ENCODE results near the gene ZNF624. TPM values are rescaled to one million over a fixed set of nuclear protein-coding genes. Genes with fewer than 3 reads are reported as not detected.

ZNF624 gene
- total RNA-seq, 1 experiment from 2014 or later = 1.3 TPM

DNA sequence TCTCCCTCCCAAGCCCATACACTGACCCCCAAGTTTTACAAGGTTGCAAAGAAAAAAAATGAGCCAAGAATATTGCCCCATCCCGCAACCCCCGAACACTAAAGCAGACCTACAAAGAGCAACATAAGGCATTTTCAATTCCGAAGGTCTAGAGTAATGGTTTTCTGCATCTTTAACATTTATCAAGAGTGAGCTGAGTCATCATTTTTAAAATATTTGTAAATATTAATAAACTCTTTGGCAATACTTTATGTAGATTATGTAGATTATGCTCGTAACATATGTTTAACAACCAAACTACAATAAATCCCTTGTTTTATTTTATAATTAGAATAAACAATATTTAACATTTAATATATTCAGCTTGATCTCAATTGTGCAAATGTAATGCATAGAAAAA, 1.4 kb downstream of the ZNF624 start:
- H3K56ac ChIP-seq (ENCODE audit: insufficient read length, low read depth, low read length) = no peak overlapping the region
- no peak overlapping the region for H4K91ac ChIP-seq (ENCODE audit: insufficient read length, low read depth, low read length)
- H2AK5ac ChIP-seq (ENCODE audit: insufficient read length, low read length) = no peak overlapping the region
- H3K4ac ChIP-seq (ENCODE audit: low read depth, low read length) = no peak overlapping the region
- no peak overlapping the region for H3K18ac ChIP-seq (ENCODE audit: insufficient read length, low read depth, low read length)
- no peak overlapping the region for H4K5ac ChIP-seq (ENCODE audit: insufficient read length, low read depth, low read length)
- H2AFZ ChIP-seq (ENCODE audit: low read length) = no peak overlapping the region
- TF ChIP-seq, protein P1, sequence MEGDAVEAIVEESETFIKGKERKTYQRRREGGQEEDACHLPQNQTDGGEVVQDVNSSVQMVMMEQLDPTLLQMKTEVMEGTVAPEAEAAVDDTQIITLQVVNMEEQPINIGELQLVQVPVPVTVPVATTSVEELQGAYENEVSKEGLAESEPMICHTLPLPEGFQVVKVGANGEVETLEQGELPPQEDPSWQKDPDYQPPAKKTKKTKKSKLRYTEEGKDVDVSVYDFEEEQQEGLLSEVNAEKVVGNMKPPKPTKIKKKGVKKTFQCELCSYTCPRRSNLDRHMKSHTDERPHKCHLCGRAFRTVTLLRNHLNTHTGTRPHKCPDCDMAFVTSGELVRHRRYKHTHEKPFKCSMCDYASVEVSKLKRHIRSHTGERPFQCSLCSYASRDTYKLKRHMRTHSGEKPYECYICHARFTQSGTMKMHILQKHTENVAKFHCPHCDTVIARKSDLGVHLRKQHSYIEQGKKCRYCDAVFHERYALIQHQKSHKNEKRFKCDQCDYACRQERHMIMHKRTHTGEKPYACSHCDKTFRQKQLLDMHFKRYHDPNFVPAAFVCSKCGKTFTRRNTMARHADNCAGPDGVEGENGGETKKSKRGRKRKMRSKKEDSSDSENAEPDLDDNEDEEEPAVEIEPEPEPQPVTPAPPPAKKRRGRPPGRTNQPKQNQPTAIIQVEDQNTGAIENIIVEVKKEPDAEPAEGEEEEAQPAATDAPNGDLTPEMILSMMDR (conservative IDR thresholded peaks at IDR 0.05) = no peak
- Mint-ChIP-seq H3K4me1 (peaks cover 25 to 26% of the 10 kb centered on the region in 2 experiments), H3K9me3 (peaks cover 0 to under 1% of the 10 kb centered on the region in 2 experiments; a peak in 1 of 5 replicates), H3K4me3 (peak overlapping the region in 1 of 2 experiments; percentile 85; a peak in 2 of 5 replicates), H3K36me3 (ENCODE audit: insufficient read depth in 1 of 3, low read depth in 3 of 3) (peaks cover 0 to 1% (median 0%) of the 10 kb centered on the region in 3 experiments; a peak in 2 of 7 replicates), H3K27ac (no peak overlapping the region; a peak in 1 of 7 replicates), H3K27me3 (ENCODE audit: low read depth) (no peaks in the 10 kb centered on the region; the same call in 1 of the 2 replicates)
- no peaks in the 10 kb centered on the region for H3K79me1 ChIP-seq (ENCODE audit: insufficient read depth, low read depth, low read length, poor library complexity, severe bottlenecking)
- H3K27me3 ChIP-seq (ENCODE audit: insufficient read depth, low read length) = no peaks in the 10 kb centered on the region
- H3T11ph ChIP-seq (ENCODE audit: low read length) = no peak overlapping the region
- H2BK120ac ChIP-seq (ENCODE audit: low read depth, low read length, poor library complexity, severe bottlenecking) = no peak overlapping the region
- H3K23ac ChIP-seq (ENCODE audit: insufficient read length, low read depth, low read length) = no peak overlapping the region
- no CpG with 5 or more reads among the region's 4 CpGs for WGBS (ENCODE audit: extremely low coverage, insufficient read length, low lambda C conversion rate)
- H4K8ac ChIP-seq (replicated peaks; ENCODE audit: insufficient read length, low read depth, low read length) = no peak overlapping the region
- peaks cover 5% of the 10 kb centered on the region for H3K23me2 ChIP-seq (ENCODE audit: insufficient read length, low read depth, low read length, poor library complexity, severe bottlenecking)
- peak overlapping the region; percentile 98 for H3K4me2 ChIP-seq (ENCODE audit: insufficient read depth, insufficient read length, low read length)
- no peaks in the 10 kb centered on the region for H3K9me3 ChIP-seq (ENCODE audit: control insufficient read depth, low read depth, low read length)
- H3K9ac ChIP-seq (ENCODE audit: extremely low read depth, insufficient read length, low read length) = no peak overlapping the region
- no peak for DNase-seq
- H2BK15ac ChIP-seq (ENCODE audit: low read depth, low read length) = no peak overlapping the region
- H3K79me2 ChIP-seq (ENCODE audit: insufficient read depth, low read length) = no peaks in the 10 kb centered on the region
- no peak overlapping the region for H2BK12ac ChIP-seq (ENCODE audit: insufficient read length, low read depth, low read length)
- H2BK5ac ChIP-seq (ENCODE audit: insufficient read length, low read length) = no peak overlapping the region
- no peak overlapping the region for H3K14ac ChIP-seq (ENCODE audit: insufficient read depth, low read length)
- no peaks in the 10 kb centered on the region for H4K20me1 ChIP-seq (ENCODE audit: control insufficient read depth, insufficient read depth, insufficient read length)
- H2BK20ac ChIP-seq (ENCODE audit: low read depth, low read length, poor library complexity, severe bottlenecking) = no peak overlapping the region
- H3K4me1 ChIP-seq (ENCODE audit: insufficient read depth, low read length) = no peaks in the 10 kb centered on the region; the same call in 1 of the 2 replicates
- no peak overlapping the region for H3K27ac ChIP-seq (ENCODE audit: insufficient read length, low read depth, low read length)
